NCI-H69 (cell line): Measurements from ENCODE around the gene WNT3.
"Not testable (repeated sequence)": the region's sequence is repeated elsewhere in the genome, so short reads cannot be mapped to it uniquely, and the experiment has no call there.

Source experiments
- DNase-seq: peaks from one replicate; lab custom pipeline; 2025; lab: John Stamatoyannopoulos, UW

Gene WNT3

GRCh38 chr17:46813920-46814319 lies 4.6 kb downstream of the WNT3 start:
- DNase-seq = no peak

GRCh38 chr17:46812624-46813318 lies 5.7 kb downstream of the WNT3 start:
- DNase-seq = no peak

DNA sequence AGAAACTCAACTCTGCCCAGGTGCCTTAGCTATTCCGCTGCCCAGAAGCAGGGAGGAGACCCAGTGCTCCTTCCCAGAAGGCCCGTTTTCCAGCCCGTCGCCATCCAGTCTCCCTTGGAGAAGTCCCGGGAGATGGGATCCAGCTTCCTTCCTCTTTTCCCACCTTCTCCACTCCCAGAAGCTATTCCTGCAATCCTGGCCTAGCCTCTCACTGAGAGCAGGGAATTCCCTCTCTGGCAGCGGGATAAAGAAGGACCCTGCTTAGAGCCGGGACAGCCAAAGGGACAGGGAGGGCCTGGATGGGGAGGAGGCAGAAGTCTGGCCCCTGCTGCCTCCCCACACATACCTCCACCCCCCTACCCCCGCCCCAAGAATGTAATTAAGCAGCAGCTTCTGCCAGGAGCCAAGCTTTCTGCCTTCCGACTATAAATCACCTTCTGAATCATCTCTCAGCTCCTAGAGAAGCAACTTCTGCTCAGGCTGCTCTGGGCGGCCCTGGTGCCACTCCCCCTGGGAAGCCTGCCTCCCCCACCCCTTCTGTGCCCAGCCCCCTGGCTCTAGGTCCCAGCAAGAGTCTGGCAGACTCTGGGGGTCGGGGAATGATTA lies 6.4 kb downstream of the WNT3 start:
- DNase-seq = peak; percentile 47

- DNase-seq = no peak
Measured at GRCh38 chr17:46810837-46811236, 7.7 kb downstream of the WNT3 start.

DNA sequence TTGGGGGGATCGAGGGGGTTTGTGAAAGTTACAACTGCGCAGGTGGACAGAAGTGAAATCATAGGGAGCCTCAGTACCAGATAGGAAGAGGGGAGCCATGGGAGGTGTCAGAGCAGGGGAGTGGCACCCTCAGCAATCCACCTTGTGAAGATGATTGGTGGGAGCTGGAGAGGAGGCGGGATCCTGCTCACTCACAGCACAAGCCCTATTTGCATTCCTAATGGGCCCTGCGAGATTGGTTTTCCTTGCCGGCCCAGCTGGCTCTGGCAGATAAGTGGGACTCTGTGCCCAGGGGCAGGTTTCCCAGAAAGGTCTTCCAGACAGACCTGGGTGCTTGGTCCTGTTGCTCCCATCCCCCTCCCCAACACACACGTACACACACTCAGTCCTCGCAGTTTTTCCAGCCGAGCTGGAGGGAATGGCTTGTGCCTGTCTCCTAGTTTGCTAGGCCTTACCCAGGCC lies 9.4 kb downstream of the WNT3 start:
- DNase-seq = peak; percentile 24

DNA sequence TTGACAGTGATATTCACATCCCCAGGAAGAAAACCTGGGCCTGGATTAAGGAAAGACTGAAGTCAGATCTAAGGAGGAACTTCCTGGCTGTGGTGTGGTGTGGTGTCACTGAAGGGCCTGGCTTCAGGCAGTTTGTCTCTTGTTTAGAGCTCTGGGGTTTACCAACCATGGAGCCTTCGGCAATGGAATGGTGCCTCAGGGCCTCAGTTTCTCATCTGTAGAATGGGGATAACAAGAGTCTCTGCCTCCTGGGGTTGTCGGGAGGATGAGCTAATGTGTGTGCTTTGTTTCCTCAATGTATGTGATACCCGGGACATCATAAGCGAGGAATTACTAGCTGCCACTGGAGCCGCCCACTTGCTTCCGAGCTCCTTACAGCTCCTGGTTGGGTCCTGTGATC lies 12.7 kb downstream of the WNT3 start:
- DNase-seq = no peak

GRCh38 chr17:46803544-46803943 lies 14.9 kb downstream of the WNT3 start:
- DNase-seq = no peak

- DNase-seq = no peak
Measured at GRCh38 chr17:46802800-46803199, 15.7 kb downstream of the WNT3 start.

GRCh38 chr17:46800573-46800972 lies 17.9 kb downstream of the WNT3 start:
- DNase-seq = no peak

DNA sequence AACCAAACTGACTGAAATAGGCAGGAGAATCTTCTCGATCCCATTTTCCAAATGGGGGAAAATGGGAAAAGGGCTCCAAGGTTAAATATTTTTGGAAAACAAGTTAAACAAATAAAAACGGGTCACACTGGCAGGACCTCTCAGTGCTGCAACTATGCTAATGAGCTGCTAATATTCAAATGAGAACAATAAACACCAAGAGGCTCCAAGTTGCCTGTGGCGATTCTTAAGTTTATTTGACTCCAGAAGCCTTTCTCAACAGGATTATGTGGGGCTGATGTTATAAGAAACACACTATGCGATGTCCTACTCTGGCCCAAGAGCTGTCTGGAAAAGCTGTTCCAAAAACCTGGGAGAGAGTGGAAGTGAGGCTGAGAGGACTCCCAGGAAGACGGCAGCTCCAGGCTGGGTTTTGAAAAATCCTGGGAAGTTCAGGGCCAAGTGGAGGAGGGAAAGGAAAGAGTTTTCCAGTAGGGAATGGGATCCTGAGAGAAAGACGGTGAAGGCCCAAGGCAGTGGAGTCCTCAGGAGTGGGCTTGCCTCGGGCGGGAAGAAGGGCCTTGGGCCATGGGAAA lies 21.4 kb downstream of the WNT3 start:
- DNase-seq = no peak

DNA sequence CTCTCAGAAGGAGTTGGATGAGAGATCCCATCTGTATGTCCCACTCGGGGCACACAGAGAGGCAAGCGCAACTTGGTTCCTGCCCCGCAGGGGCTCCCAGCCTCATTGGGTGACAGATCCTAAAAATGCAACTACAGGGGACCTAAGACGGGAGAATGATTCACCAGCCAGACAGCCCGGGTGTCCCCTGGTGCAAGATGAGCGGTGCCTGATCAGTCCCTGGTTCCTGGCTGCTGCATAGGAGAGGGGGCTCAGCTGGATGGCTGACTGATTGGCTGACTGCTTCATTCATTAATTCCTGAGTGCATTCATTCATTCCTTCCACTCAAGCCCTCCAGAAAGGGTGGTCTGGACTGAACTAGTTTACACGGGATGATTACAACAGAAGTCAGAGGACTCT lies 22.0 kb downstream of the WNT3 start:
- no peak for DNase-seq

DNA sequence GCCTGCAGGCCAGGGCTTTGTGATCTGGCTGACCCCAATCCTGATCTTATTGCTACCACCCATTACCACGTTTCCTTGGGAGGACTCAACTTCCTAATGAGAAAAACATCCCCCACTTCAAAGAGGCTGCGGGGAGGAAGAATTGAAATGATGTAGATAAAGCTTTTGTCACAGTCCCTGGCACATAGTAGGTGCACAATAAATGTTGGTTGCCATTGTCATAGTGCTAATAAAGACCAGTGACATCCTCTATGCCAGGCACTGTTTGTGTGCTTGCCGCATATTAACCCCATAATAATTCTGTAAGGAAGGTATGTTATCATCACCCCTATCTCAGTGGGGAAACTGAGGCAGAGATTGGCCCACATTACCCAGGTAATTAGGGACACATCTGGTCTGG lies 22.4 kb downstream of the WNT3 start:
- no peak for DNase-seq

GRCh38 chr17:46795379-46795952 lies 23.0 kb downstream of the WNT3 start:
- DNase-seq = peak; percentile 54

DNA sequence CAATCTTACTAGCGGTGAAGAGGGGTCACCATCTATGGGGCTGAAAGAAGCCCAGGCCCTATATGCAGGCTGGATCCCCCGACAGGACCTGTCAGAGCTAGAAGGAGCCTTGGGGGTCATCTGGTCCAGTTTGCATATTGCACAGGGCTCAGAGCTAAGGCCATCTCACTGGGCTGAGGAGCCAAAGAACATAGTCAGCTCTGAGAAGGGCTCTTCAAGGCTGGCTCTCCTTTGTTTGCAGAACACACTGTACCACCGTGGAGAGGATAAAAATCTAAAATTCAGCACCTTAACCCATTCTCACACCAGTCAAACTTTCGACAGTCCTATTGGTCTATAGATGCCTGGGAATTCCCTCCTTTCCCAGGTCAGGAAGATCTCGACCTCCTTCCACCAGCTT lies 24.2 kb downstream of the WNT3 start:
- no peak for DNase-seq

- no peak for DNase-seq
Measured at GRCh38 chr17:46793541-46793940, 25.0 kb downstream of the WNT3 start.

DNA sequence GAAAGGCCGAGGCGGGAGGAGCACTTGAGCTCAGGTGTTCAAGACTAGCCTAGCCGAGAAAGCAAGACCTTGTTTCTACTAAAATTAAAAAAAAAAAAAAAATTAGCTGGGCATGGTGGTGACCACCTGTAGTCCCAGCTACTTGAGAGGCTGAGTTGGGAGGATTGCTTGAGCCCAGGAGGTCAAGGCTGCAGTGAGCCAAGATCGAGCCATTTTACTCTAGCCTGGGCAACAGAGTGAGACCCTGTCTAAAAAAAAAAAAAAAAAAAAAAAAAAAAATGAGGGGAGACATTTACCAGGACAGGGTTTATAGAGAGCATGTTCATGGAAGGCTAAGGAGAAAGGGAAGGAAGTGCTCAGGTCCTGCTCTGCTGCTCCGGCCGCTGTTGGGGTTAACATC lies 25.5 kb downstream of the WNT3 start:
- not testable (repeated sequence) for DNase-seq

GRCh38 chr17:46792071-46792470 lies 26.4 kb downstream of the WNT3 start:
- DNase-seq = no peak

DNA sequence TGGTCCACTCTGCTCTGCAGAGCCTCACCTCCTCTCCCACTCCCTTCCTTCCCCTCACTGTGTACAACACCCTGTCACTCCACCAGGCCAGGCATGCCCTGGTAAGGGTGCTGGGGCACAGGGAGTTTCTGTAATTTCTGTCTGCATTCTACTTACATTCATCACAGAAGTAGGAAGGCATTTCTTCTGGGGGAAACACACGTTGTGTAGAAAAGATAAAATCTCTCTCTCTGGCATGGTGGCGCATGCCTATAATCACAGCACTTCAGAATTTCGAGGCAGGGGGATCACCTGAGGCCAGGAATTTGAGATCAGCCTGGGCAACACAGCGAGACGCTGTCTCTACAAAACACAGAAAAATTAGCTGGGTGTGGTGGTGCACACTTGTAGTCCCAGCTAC lies 27.0 kb downstream of the WNT3 start:
- DNase-seq = no peak

GRCh38 chr17:46790216-46790615 lies 28.3 kb downstream of the WNT3 start:
- DNase-seq = peak; percentile 18

GRCh38 chr17:46789610-46790009 lies 28.9 kb downstream of the WNT3 start:
- DNase-seq = no peak

DNA sequence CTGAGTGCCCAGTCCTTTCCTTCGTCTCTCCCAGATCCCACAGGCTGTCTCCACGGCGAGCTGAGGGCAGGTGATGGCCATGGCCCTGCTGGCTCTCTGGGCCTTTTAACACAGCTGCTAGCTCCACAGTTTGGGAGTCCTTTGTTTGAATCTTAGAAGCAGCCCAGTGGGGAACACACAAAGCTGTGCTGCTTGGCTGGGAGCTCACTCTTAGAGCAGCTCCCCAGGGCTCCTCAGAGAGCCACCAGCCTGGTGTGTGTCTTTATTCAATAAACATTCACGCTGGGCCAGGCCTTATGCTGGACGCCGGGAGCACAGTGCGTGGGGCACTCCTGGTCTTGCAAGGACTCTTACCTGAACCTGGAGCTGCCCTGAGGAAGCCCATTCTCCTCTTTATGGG lies 29.7 kb downstream of the WNT3 start:
- peak; percentile 63 for DNase-seq

DNA sequence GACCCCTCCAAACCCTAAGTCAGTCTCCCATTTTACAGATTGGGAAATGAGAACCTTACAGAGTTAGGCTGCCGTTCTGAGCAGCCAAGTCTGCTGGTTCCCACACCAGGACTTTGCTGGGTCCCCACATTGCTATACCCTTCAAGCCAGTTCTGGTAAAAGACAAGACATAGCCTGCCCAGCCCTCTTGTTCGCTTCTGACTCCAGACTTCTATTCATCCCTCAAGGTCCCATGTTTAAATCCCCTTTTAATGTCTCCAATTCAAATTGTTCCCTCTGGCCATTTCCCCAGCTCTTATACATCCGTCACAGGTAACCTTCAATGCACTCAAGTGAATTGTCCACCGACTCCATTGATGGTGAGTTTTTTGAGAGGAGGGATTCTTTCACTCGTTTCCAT lies 30.2 kb downstream of the WNT3 start:
- no peak for DNase-seq

GRCh38 chr17:46787478-46787877 lies 31.0 kb downstream of the WNT3 start:
- no peak for DNase-seq
